GM23338 (cell line): ENCODE results near the gene UGT1A7. TPM values are rescaled to one million over a fixed set of nuclear protein-coding genes. Genes with fewer than 3 reads are reported as not detected.
A peak's percentile ranks its signal among the peaks of the same experiment; 100 is the strongest.

Source experiments
- ATAC-seq: fragments of 200-7000 bp; cut with Tn5 transposase; 3 replicates; pipeline ENCODE4 v1.9.1; 2020
- DNase-seq: peaks from one replicate; pipeline ENCODE4 v3.0.0-alpha.2; 2015; ENCODE audit warnings: low spot score
- H2AFZ ChIP-seq: fragments of 200-600 bp; sonication (generic); 2 replicates; pipeline ENCODE4 v1.8.0; 2016; ENCODE audit warnings: antibody characterized with exemption, mild to moderate bottlenecking, moderate library complexity
- H3F3A ChIP-seq: fragments of 200-600 bp; sonication (generic); replicated peaks from 2 replicates; pipeline ENCODE4 v1.8.0; 2017; ENCODE audit warnings: antibody characterized with exemption, mixed run types, low read depth
- H3K27ac ChIP-seq: fragments of 200-600 bp; sonication (generic); 2 replicates; pipeline ENCODE4 v1.6.1; 2016; ENCODE audit warnings: low read depth
- H3K27me3 ChIP-seq: fragments of 200-600 bp; sonication (generic); 2 replicates; pipeline ENCODE4 v1.8.0; 2016; ENCODE audit warnings: mild to moderate bottlenecking, mixed run types, moderate library complexity; ENCODE audit not compliant: insufficient read depth
- H3K36me3 ChIP-seq: fragments of 200-600 bp; sonication (generic); 2 replicates; pipeline ENCODE4 v1.8.0; 2016; ENCODE audit warnings: mild to moderate bottlenecking; ENCODE audit not compliant: insufficient read depth
- H3K4me1 ChIP-seq: fragments of 200-600 bp; sonication (generic); 2 replicates; pipeline ENCODE4 v1.8.0; 2016; ENCODE audit warnings: mild to moderate bottlenecking, moderate library complexity; ENCODE audit not compliant: insufficient read depth
- H3K4me2 ChIP-seq: fragments of 200-600 bp; sonication (generic); 2 replicates; pipeline ENCODE4 v1.7.1; 2017; ENCODE audit warnings: mixed run types
- H3K4me3 ChIP-seq: fragments of 200-600 bp; sonication (generic); 2 replicates; pipeline ENCODE4 v1.6.1; 2016; ENCODE audit warnings: mixed run types
- H3K79me2 ChIP-seq: fragments of 200-600 bp; sonication (generic); replicated peaks from 2 replicates; pipeline ENCODE4 v1.8.0; 2017; ENCODE audit warnings: mild to moderate bottlenecking; ENCODE audit not compliant: insufficient read depth
- H3K9me2 ChIP-seq: fragments of 200-600 bp; sonication (generic); 2 replicates; pipeline ENCODE4 v1.8.0; 2017; ENCODE audit not compliant: insufficient read depth
- H4K20me1 ChIP-seq: fragments of 200-600 bp; sonication (generic); replicated peaks from 2 replicates; pipeline ENCODE4 v1.8.0; 2017; ENCODE audit warnings: mild to moderate bottlenecking; ENCODE audit not compliant: insufficient read depth
- H3K27ac Mint-ChIP-seq: 2 replicates; pipeline ENCODE4 v1.8.0; 2020; ENCODE audit warnings: inconsistent platforms, mild to moderate bottlenecking, moderate library complexity, mixed read lengths
- H3K27me3 Mint-ChIP-seq: 3 replicates; pipeline ENCODE4 v1.8.0; 2022; ENCODE audit warnings: low read depth, mild to moderate bottlenecking, moderate library complexity, mixed read lengths, inconsistent platforms; ENCODE audit not compliant: insufficient read depth, poor library complexity
- H3K36me3 Mint-ChIP-seq: 3 replicates; pipeline ENCODE4 v1.8.0; 2021; ENCODE audit warnings: low read depth, mild to moderate bottlenecking, inconsistent platforms, moderate library complexity, mixed read lengths
- H3K4me1 Mint-ChIP-seq: 3 replicates; pipeline ENCODE4 v1.8.0; 2020; ENCODE audit warnings: mild to moderate bottlenecking, inconsistent platforms, mixed read lengths
- H3K4me3 Mint-ChIP-seq: 3 replicates; pipeline ENCODE4 v1.8.0; 2021; ENCODE audit warnings: moderate library complexity, mild to moderate bottlenecking, inconsistent platforms, mixed read lengths
- H3K9me3 Mint-ChIP-seq: 3 replicates; pipeline ENCODE4 v1.8.0; 2020; ENCODE audit warnings: moderate library complexity, mild to moderate bottlenecking, inconsistent platforms, mixed read lengths
- CREB1 ChIP-seq: fragments of 250-450 bp; sonication (Bioruptor Pico); IDR thresholded peaks from 2 replicates; pipeline ENCODE4 v1.5.0; 2020; ENCODE audit warnings: low read depth, mild to moderate bottlenecking, moderate library complexity
- EZH2phosphoT487 ChIP-seq: fragments of 200-600 bp; sonication (generic); IDR thresholded peaks from one replicate; pipeline ENCODE4 v1.8.1; 2018; ENCODE audit warnings: antibody characterized with exemption; ENCODE audit not compliant: unreplicated experiment
- JUNB ChIP-seq: IDR thresholded peaks from one replicate; pipeline ENCODE4 v1.6.1; 2016; ENCODE audit warnings: antibody characterized with exemption; ENCODE audit not compliant: unreplicated experiment
- NANOG ChIP-seq: IDR thresholded peaks from 2 replicates; pipeline ENCODE4 v1.6.1; 2016; ENCODE audit warnings: antibody characterized with exemption, borderline replicate concordance
- POLR2AphosphoS5 ChIP-seq: IDR thresholded peaks from 2 replicates; pipeline ENCODE4 v1.6.1; 2016; ENCODE audit warnings: antibody characterized with exemption, low read depth
- STAT1 ChIP-seq: IDR thresholded peaks from one replicate; pipeline ENCODE4 v1.6.1; 2016; ENCODE audit warnings: antibody characterized with exemption; ENCODE audit not compliant: unreplicated experiment
- polyA plus RNA-seq: library from polyadenylated mRNA; unstranded; fragments of >200 nt; fragmentation: Nextera tagmentation; extraction: Ambion mirVana; gene quantifications from 2 replicates; pipeline ENCODE4 v1.2.1, GENCODE V29; 2016
- total RNA-seq: library from RNA; depleted of rRNA; stranded (reverse); fragments of >200 nt; shearing (Covaris generic); gene quantifications from 2 replicates; pipeline ENCODE4 v1.2.3, GENCODE V29; 2014
- TF ChIP-seq, protein P1 (sequence below), 2 experiments: fragments of 200-600 bp in 1 of 2; sonication (generic) in 1 of 2; conservative IDR thresholded peaks; 2 replicates each; pipeline versions ENCODE4 v1.5.1 to v1.6.1; 2016 to 2017; ENCODE audit warnings: antibody characterized with exemption in 2 of 2, low read depth in 2 of 2, mild to moderate bottlenecking in 2 of 2, moderate library complexity in 1 of 2
- TF ChIP-seq, protein P2 (sequence below): IDR thresholded peaks from 2 replicates; pipeline ENCODE4 v1.6.1; 2016; ENCODE audit warnings: antibody characterized with exemption

UGT1A7 gene
- total and polyA plus RNA-seq, 2 experiments from 2014 or later: not detected

GRCh38 chr2:233813236-233814055, 131.7 kb downstream of the UGT1A7 start:
- no peaks in the 10 kb centered on the region for H3K27me3 ChIP-seq
- H3K36me3 ChIP-seq: no peaks in the 10 kb centered on the region
- TF ChIP-seq, protein P1, sequence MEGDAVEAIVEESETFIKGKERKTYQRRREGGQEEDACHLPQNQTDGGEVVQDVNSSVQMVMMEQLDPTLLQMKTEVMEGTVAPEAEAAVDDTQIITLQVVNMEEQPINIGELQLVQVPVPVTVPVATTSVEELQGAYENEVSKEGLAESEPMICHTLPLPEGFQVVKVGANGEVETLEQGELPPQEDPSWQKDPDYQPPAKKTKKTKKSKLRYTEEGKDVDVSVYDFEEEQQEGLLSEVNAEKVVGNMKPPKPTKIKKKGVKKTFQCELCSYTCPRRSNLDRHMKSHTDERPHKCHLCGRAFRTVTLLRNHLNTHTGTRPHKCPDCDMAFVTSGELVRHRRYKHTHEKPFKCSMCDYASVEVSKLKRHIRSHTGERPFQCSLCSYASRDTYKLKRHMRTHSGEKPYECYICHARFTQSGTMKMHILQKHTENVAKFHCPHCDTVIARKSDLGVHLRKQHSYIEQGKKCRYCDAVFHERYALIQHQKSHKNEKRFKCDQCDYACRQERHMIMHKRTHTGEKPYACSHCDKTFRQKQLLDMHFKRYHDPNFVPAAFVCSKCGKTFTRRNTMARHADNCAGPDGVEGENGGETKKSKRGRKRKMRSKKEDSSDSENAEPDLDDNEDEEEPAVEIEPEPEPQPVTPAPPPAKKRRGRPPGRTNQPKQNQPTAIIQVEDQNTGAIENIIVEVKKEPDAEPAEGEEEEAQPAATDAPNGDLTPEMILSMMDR (conservative IDR thresholded peaks at IDR 0.05; ENCODE audit: low read depth in 2 of 2): no peak
- TF ChIP-seq POLR2AphosphoS5 (no peak), JUNB (no peak)
- no peaks in the 10 kb centered on the region for H3K4me1 Mint-ChIP-seq
- no peak overlapping the region for H3K4me3 ChIP-seq
- peaks cover 5% of the 10 kb centered on the region; the same call in 2 of the 3 replicates for H3K9me3 Mint-ChIP-seq
- no peak overlapping the region for H2AFZ ChIP-seq
- H4K20me1 ChIP-seq: no peaks in the 10 kb centered on the region
- H3K27ac ChIP-seq: no peak overlapping the region
- no peak overlapping the region for H3K27ac Mint-ChIP-seq
- no peak overlapping the region for H3K4me3 Mint-ChIP-seq
- H3K4me2 ChIP-seq: no peak overlapping the region
- DNase-seq: no peak
- ATAC-seq: no peak
- no peaks in the 10 kb centered on the region for H3K79me2 ChIP-seq
- no peaks in the 10 kb centered on the region for H3K4me1 ChIP-seq
- no peaks in the 10 kb centered on the region for H3F3A ChIP-seq
- H3K36me3 Mint-ChIP-seq: no peaks in the 10 kb centered on the region
- peaks cover 9% of the 10 kb centered on the region for H3K27me3 Mint-ChIP-seq
- H3K9me2 ChIP-seq: peaks cover 6% of the 10 kb centered on the region

DNA sequence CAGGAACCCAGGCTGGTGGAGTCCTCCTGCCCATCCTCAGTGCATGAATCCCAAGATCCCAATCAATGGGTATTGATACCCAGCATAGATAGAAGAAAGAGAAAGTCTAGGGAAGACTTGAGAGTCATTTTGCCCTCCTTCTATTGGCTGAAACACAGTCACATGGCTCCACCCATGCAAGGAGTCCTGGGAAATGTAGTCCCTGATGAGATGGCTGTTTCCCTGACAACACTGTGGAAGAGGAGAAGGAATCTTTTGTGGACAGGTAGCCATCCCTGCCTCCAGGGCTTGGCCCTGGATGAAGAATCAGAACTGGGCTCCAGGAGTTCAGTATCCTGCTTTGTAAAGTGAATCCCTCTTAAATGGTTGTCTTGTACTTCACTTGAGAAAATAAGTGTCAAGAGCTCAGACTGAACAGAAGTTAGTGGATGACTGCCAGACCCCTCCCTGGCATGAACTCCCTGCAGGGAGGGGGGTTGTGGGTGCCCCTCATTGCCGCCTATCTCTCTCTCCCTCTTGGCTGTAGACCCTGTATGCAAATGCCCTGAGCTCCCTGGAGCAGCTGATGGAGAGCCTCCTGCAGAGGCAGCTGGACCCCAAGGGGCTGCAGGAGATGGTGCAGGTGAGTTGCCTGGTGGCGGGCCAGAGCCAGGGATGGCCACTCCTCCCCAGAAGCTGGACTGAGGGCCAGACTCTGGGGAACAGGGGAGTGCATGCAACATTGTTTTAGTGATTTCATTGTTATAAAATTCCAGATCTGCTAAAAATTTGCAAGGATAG, 132.5 kb downstream of the UGT1A7 start:
- Histone ChIP-seq H3K27me3 (no peaks in the 10 kb centered on the region), H3K4me1 (no peaks in the 10 kb centered on the region), H3K36me3 (no peaks in the 10 kb centered on the region), H3K79me2 (no peaks in the 10 kb centered on the region), H3K4me3 (no peak overlapping the region), H2AFZ (no peak overlapping the region), H3F3A (no peaks in the 10 kb centered on the region), H3K27ac (no peak overlapping the region), H3K9me2 (peaks cover 6% of the 10 kb centered on the region), H4K20me1 (no peaks in the 10 kb centered on the region), H3K4me2 (no peak overlapping the region)
- peaks cover 5% of the 10 kb centered on the region; the same call in 2 of the 3 replicates for H3K9me3 Mint-ChIP-seq
- H3K27me3 Mint-ChIP-seq: peaks cover 9% of the 10 kb centered on the region
- DNase-seq (peak; percentile 60), ATAC-seq (peak; percentile 88)
- H3K4me1 Mint-ChIP-seq: no peaks in the 10 kb centered on the region
- no peaks in the 10 kb centered on the region for H3K36me3 Mint-ChIP-seq
- TF ChIP-seq, protein P2, sequence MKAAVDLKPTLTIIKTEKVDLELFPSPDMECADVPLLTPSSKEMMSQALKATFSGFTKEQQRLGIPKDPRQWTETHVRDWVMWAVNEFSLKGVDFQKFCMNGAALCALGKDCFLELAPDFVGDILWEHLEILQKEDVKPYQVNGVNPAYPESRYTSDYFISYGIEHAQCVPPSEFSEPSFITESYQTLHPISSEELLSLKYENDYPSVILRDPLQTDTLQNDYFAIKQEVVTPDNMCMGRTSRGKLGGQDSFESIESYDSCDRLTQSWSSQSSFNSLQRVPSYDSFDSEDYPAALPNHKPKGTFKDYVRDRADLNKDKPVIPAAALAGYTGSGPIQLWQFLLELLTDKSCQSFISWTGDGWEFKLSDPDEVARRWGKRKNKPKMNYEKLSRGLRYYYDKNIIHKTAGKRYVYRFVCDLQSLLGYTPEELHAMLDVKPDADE: 0 out of 2 replicates have a peak, but pooled peaks have one; percentile 35
- TF ChIP-seq JUNB: no peak
- H3K4me3 Mint-ChIP-seq: no peak overlapping the region
- H3K27ac Mint-ChIP-seq: no peak overlapping the region

- Histone ChIP-seq H3K4me3 (no peak overlapping the region), H3F3A (no peaks in the 10 kb centered on the region), H4K20me1 (no peaks in the 10 kb centered on the region), H3K27me3 (no peaks in the 10 kb centered on the region), H2AFZ (no peak overlapping the region), H3K9me2 (peaks cover 6% of the 10 kb centered on the region), H3K4me1 (no peaks in the 10 kb centered on the region), H3K4me2 (no peak overlapping the region), H3K79me2 (no peaks in the 10 kb centered on the region), H3K27ac (no peak overlapping the region), H3K36me3 (no peaks in the 10 kb centered on the region)
- no peak for ATAC-seq
- H3K27ac Mint-ChIP-seq: no peak overlapping the region
- no peaks in the 10 kb centered on the region for H3K4me1 Mint-ChIP-seq
- DNase-seq: no peak
- H3K9me3 Mint-ChIP-seq: no peaks in the 10 kb centered on the region
- no peak overlapping the region for H3K4me3 Mint-ChIP-seq
- peaks cover 13% of the 10 kb centered on the region for H3K27me3 Mint-ChIP-seq
- no peaks in the 10 kb centered on the region for H3K36me3 Mint-ChIP-seq
- TF ChIP-seq, protein P2: no peak
- no peak for TF ChIP-seq NANOG
- no peak for TF ChIP-seq POLR2AphosphoS5
- no peak for TF ChIP-seq CREB1
- no peak for TF ChIP-seq EZH2phosphoT487
- TF ChIP-seq STAT1: no peak
Measured at GRCh38 chr2:233815861-233816260, 134.2 kb downstream of the UGT1A7 start.
